Gastroesophageal sphincter (tissue), 4 donors: Measurements from ENCODE around the gene PREP. TPM values are rescaled to one million over a fixed set of nuclear protein-coding genes. Genes with fewer than 3 reads are reported as not detected.

ENCODE experiments used
- ATAC-seq: fragments of 150-250 bp; one replicate; pipeline ENCODE4 v1.9.1; 2016; ENCODE audit warnings: mild to moderate bottlenecking, moderate library complexity
- H3K27ac ChIP-seq, 4 donors: fragments of 200-600 bp; sonication (generic) in 3 of 4; 1 replicate in 3 of 4; 2 replicates in 1 of 4; pipeline ENCODE4 v1.5.1; 2016 to 2019
- H3K27me3 ChIP-seq: fragments of 200-600 bp; sonication (generic); one replicate; pipeline ENCODE4 v1.5.1; 2019
- H3K36me3 ChIP-seq, 2 donors: fragments of 200-600 bp; sonication (generic); one replicate each; pipeline ENCODE4 v1.5.1; 2019; ENCODE audit warnings: control low read depth in 1 of 2
- H3K4me1 ChIP-seq, 3 donors: fragments of 200-600 bp; sonication (generic); 1 replicate in 2 of 3; 2 replicates in 1 of 3; pipeline ENCODE4 v1.5.1; 2016 to 2019; ENCODE audit warnings: control low read depth in 2 of 3
- H3K4me3 ChIP-seq, 2 donors: fragments of 200-600 bp; sonication (generic); one replicate each; pipeline ENCODE4 v1.5.1; 2019; ENCODE audit warnings: mild to moderate bottlenecking in 1 of 2, moderate library complexity in 1 of 2
- H3K9me3 ChIP-seq, 3 donors: fragments of 200-600 bp; sonication (generic); one replicate each; pipeline ENCODE4 v1.5.1; 2017 to 2019; ENCODE audit warnings: control low read depth in 2 of 3
- CTCF ChIP-seq, 4 experiments: fragments of 200-600 bp in 2 of 4; fragments of 450-650 bp in 2 of 4; sonication (generic) in 1 of 4; IDR thresholded peaks; one replicate each; pipeline ENCODE4 v1.5.1; 2017 to 2019; ENCODE audit warnings: antibody characterized with exemption in 4 of 4, mild to moderate bottlenecking in 2 of 4, moderate library complexity in 2 of 4
- EP300 ChIP-seq: sonication (generic); formaldehyde crosslinking; IDR thresholded peaks from one replicate; pipeline ENCODE4 v1.6.1; 2017; ENCODE audit warnings: antibody characterized with exemption, mild to moderate bottlenecking
- POLR2A ChIP-seq, 2 donors: fragments of 450-650 bp; IDR thresholded peaks; one replicate each; pipeline ENCODE4 v1.6.1; 2017; ENCODE audit warnings: antibody characterized with exemption in 2 of 2, mild to moderate bottlenecking in 2 of 2, moderate library complexity in 1 of 2
- POLR2AphosphoS5 ChIP-seq: sonication (generic); formaldehyde crosslinking; IDR thresholded peaks from one replicate; pipeline ENCODE4 v1.6.1; 2017; ENCODE audit warnings: antibody characterized with exemption
- WGBS, 2 donors: methylation state at CpG; one replicate each; pipeline ENCODE4 v1.1.5; 2018; ENCODE audit warnings: low coverage in 1 of 2; 5-methylcytosine and 5-hydroxymethylcytosine counted together
- total RNA-seq, 4 donors: library from RNA; depleted of rRNA; stranded (reverse); fragments of >200 nt; gene quantifications; one replicate each; pipeline ENCODE4 v1.1.0, GENCODE V29; 2016

Gene PREP
- total RNA-seq, 4 donors from 2014 or later: 13.9 to 19.8 (median 17.4) TPM

GRCh38 chr6:105336986-105337385 is 65.9 kb downstream of the PREP start:
- no peak for ATAC-seq

DNA sequence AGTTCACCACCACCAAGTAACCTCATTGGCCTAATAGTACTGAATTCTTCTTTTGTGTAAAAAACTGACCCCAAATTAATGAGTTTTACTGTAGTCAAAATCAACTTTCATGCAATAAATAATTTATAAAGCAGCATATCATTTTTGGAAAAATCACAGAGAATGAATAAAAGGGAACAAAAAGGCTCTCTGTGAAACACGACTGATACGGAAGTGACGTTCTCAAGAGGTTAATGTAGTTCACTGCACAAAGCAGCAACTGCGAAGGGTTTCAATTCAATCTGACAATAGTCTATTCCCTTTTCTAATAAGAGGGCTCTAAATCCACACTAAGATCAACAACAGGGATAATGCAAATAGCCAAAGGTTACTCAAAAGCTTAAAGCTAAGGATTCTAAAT is 70.3 kb downstream of the PREP start:
- no peaks in the 10 kb centered on the region for H3K4me1 ChIP-seq
- TF ChIP-seq CTCF (IDR thresholded peaks at IDR 0.05) (no peak), EP300 (no peak), POLR2A (IDR thresholded peaks at IDR 0.05) (no peak), POLR2AphosphoS5 (no peak)
- no peak overlapping the region for H3K4me3 ChIP-seq
- no peaks in the 10 kb centered on the region for H3K27me3 ChIP-seq
- peaks cover 0 to 55% of the 10 kb centered on the region in 2 donors for H3K36me3 ChIP-seq
- H3K9me3 ChIP-seq: no peaks in the 10 kb centered on the region
- no peak overlapping the region for H3K27ac ChIP-seq
- no peak for ATAC-seq
- 80 to 92% methylated on average over 4 of the region's 4 CpGs for WGBS, 2 donors

More at GRCh38 chr6:105336986-105337385, 65.9 kb downstream of the PREP start:
- H3K4me3 ChIP-seq: no peak overlapping the region
- 32 to 69% methylated on average over 2 of the region's 2 CpGs for WGBS, 2 donors
- H3K4me1 ChIP-seq: no peaks in the 10 kb centered on the region
- no peak overlapping the region for H3K27ac ChIP-seq
- no peaks in the 10 kb centered on the region for H3K9me3 ChIP-seq
- peaks cover 0 to 13% of the 10 kb centered on the region in 2 donors for H3K36me3 ChIP-seq
- no peaks in the 10 kb centered on the region for H3K27me3 ChIP-seq
- TF ChIP-seq CTCF (IDR thresholded peaks at IDR 0.05) (no peak), EP300 (no peak), POLR2AphosphoS5 (no peak), POLR2A (IDR thresholded peaks at IDR 0.05) (no peak)

DNA sequence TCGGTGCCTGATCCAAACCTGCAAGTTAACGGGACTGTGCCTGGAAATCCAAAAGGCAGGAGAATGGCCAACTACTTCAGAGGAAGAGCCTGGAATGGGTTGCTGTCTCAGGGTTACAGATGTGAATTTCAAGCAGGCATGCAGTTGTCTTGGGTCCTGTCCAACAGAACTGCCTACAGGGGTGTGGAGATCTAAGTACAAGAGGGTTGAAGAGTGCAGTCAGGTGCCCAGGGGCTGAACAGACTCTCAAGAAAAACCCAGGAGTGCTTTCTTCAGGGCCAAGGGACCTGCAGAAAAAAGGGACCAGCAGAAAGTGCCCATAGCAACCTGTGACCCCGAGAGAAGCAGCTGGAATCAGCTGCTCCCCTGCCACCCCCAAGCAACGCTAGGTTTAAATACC is 71.0 kb downstream of the PREP start:
- 93% methylated on average over 3 of the region's 4 CpGs; no CpG with 5 or more reads in 1 of the 2 donors for WGBS, 2 donors
- Histone ChIP-seq H3K4me3 (no peak overlapping the region), H3K27me3 (no peaks in the 10 kb centered on the region), H3K36me3 (peaks cover 0 to 62% of the 10 kb centered on the region in 2 donors), H3K9me3 (no peaks in the 10 kb centered on the region), H3K27ac (no peak overlapping the region), H3K4me1 (peaks cover 0 to 3% (median 0%) of the 10 kb centered on the region in 3 donors)
- ATAC-seq: no peak
- no peak for TF ChIP-seq EP300
- TF ChIP-seq CTCF (IDR thresholded peaks at IDR 0.05): no peak
- no peak for TF ChIP-seq POLR2AphosphoS5
- no peak for TF ChIP-seq POLR2A (IDR thresholded peaks at IDR 0.05)

DNA sequence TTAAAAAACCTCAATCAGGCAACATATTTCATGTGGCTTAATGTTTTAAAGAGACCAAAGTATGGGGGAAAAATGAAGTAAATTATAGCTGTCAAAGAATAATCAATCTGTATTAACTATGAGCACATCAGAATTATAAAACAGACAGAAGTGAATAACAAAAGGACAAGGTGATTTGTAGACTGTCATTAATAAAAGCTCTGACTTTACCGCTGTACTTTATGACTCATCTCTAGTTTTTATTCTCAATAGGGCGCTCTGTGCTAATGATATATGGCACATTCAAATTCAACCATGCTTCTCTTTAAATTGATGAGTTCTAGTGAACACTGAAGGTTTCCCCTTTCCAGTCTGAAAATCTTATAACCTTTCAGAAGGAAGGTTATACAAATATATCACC is 72.0 kb downstream of the PREP start:
- no peaks in the 10 kb centered on the region for H3K9me3 ChIP-seq
- no peaks in the 10 kb centered on the region for H3K27me3 ChIP-seq
- no peak for ATAC-seq
- H3K4me1 ChIP-seq: peaks cover 0 to 9% (median 0%) of the 10 kb centered on the region in 3 donors
- no peak overlapping the region for H3K27ac ChIP-seq
- no peak overlapping the region for H3K4me3 ChIP-seq
- H3K36me3 ChIP-seq: peaks cover 0 to 70% of the 10 kb centered on the region in 2 donors
- no peak for TF ChIP-seq EP300
- no peak for TF ChIP-seq CTCF (IDR thresholded peaks at IDR 0.05)
- TF ChIP-seq POLR2AphosphoS5: no peak
- TF ChIP-seq POLR2A (IDR thresholded peaks at IDR 0.05): no peak
- 88 to 95% methylated on average over 1 to 2 of the region's 2 CpGs for WGBS, 2 donors

- no peak for ATAC-seq
- H3K27ac ChIP-seq: no peak overlapping the region
- peaks cover 0 to 9% (median 0%) of the 10 kb centered on the region in 3 donors for H3K4me1 ChIP-seq
Measured at GRCh38 chr6:105330364-105330763, 72.5 kb downstream of the PREP start.

More at GRCh38 chr6:105330364-105330763, 72.5 kb downstream of the PREP start:
- H3K27me3 ChIP-seq: no peaks in the 10 kb centered on the region
- H3K9me3 ChIP-seq: no peaks in the 10 kb centered on the region
- H3K4me3 ChIP-seq: no peak overlapping the region
- WGBS, 2 donors: 86 to 93% methylated on average over 3 of the region's 3 CpGs
- H3K36me3 ChIP-seq: peaks cover 0 to 70% of the 10 kb centered on the region in 2 donors
- TF ChIP-seq POLR2AphosphoS5 (no peak), POLR2A (IDR thresholded peaks at IDR 0.05) (no peak), CTCF (IDR thresholded peaks at IDR 0.05) (no peak), EP300 (no peak)
